Esophagus (tissue), 2 donors: ENCODE data around the gene ADRA1B. TPM values are rescaled to one million over a fixed set of nuclear protein-coding genes. Genes with fewer than 3 reads are reported as not detected.

Source experiments
- H3K27ac ChIP-seq, 2 donors: one replicate each; pipeline ENCODE4 v1.5.1; 2013; ENCODE audit warnings: low read depth in 2 of 2, mild to moderate bottlenecking in 2 of 2, inconsistent platforms in 1 of 2, low read length in 1 of 2, moderate library complexity in 1 of 2
- H3K27me3 ChIP-seq, 2 donors: one replicate each; pipeline ENCODE4 v1.6.1; 2013; ENCODE audit warnings: low read length in 2 of 2, control low read depth in 1 of 2, mild to moderate bottlenecking in 1 of 2; ENCODE audit not compliant: insufficient read depth in 2 of 2, control insufficient read depth in 1 of 2
- H3K36me3 ChIP-seq, 2 donors: one replicate each; pipeline ENCODE4 v1.6.1; 2013; ENCODE audit warnings: low read length in 1 of 2; ENCODE audit not compliant: control insufficient read depth in 2 of 2, insufficient read depth in 2 of 2
- H3K4me1 ChIP-seq, 2 donors: one replicate each; pipeline ENCODE4 v1.6.1; 2013; ENCODE audit warnings: low read length in 1 of 2; ENCODE audit not compliant: control insufficient read depth in 2 of 2, insufficient read depth in 2 of 2
- H3K4me3 ChIP-seq, 2 donors: one replicate each; pipeline ENCODE4 v1.5.1; 2013; ENCODE audit warnings: low read length in 2 of 2, mild to moderate bottlenecking in 2 of 2, low read depth in 1 of 2, moderate library complexity in 1 of 2
- H3K9me3 ChIP-seq, 2 donors: one replicate each; pipeline ENCODE4 v1.6.1; 2013; ENCODE audit warnings: mild to moderate bottlenecking in 2 of 2, low read depth in 1 of 2, low read length in 1 of 2, moderate library complexity in 1 of 2; ENCODE audit not compliant: control insufficient read depth in 2 of 2, insufficient read depth in 1 of 2
- WGBS, 2 donors: extraction: QIAGEN DNeasy Blood & Tissue Kit; methylation state at CpG; one replicate each; pipeline ENCODE4 v1.1.7; 2013; 5-methylcytosine and 5-hydroxymethylcytosine counted together
- polyA plus RNA-seq, 2 donors: library from polyadenylated mRNA; stranded (reverse); fragments of 200-250 nt; gene quantifications; one replicate each; pipeline ENCODE4 v1.2.3, GENCODE V29; 2013
- donor health status: healthy with polysubstance abuse.
- donor health status: Bipolar disorder and iron deficiency.

ADRA1B gene
- polyA plus RNA-seq, 2 donors: 0.04 to 0.08 TPM

DNA sequence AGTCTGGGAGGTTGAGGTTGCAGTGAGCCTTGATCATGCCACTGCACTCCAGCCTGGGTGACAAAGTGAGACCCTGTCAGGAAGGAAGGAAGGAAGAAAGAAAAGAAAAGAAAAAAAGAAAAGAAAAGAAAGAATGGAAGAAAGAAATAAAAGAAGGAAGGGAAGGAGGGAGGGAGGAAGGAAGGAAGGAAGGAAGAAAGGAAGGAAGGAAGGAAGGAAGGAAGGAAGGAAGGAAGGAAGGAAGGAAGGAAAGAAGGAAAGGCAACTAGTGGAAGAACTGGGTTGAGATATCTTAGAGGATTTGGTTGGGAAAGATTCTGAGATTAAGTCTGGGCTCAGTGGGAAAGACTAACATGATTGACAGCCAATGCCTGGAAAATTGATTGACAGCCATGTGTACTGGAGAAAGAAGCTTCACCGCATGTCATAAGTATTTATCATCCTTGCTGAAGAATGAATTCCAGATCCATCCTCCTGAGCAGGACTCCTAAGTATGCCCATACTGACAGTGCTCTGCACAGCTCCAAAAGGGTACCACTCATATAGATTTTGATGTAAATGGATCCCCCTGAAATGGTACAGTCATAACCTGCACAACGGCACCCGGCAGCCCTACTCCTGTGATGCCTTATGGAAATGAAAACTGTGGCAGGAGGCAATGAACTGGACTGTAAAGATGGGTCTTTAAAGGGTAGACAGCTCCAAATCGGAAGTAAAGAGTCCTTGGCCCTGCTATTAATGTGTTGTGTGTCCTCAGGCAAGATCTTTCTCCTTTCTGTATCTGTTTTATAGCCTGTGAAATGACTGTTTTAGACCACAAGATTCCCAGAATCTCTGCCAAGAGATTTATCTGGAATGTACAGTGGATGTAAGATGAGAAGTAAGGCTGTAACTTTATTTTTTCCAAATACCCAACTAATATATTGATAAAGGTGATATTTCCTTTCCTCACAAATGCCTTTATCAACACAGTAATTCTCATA lies 16.9 kb upstream of the ADRA1B start:
- H3K27ac ChIP-seq: no peak overlapping the region
- 76 to 84% methylated on average over 4 of the region's 4 CpGs for WGBS, 2 donors
- no peaks in the 10 kb centered on the region for H3K36me3 ChIP-seq

DNA sequence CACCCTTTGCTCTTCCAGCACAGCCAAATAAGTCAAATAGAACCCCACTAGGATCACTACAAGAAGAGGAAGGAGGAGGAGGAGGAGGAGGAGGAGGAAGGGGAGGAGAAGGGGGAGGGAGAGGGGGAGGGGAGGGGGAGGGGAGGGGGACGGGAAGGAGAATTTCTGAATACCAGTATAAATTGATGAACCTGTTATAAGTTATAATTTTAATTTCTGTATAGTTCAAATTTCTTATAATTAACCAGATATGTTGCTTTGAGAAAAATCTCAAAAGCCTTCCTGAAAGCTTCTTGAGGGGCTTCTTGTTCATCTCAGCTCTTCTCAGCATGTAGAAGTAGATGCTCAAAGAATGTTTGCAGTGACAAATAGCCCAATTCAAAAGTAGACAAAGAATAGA lies 15.0 kb upstream of the ADRA1B start:
- Histone ChIP-seq H3K4me3 (no peak overlapping the region), H3K36me3 (no peaks in the 10 kb centered on the region), H3K9me3 (peaks cover 0 to 3% of the 10 kb centered on the region in 2 donors), H3K27ac (no peak overlapping the region), H3K27me3 (no peaks in the 10 kb centered on the region), H3K4me1 (peaks cover 0 to 2% of the 10 kb centered on the region in 2 donors)
- WGBS, 2 donors: 57 to 75% methylated on average over 1 of the region's 1 CpG

More for the DNA sequence above, 16.9 kb upstream of the ADRA1B start:
- Histone ChIP-seq H3K27me3 (no peaks in the 10 kb centered on the region), H3K4me1 (peaks cover 0 to 2% of the 10 kb centered on the region in 2 donors), H3K4me3 (no peak overlapping the region), H3K9me3 (peaks cover 0 to 3% of the 10 kb centered on the region in 2 donors)

DNA sequence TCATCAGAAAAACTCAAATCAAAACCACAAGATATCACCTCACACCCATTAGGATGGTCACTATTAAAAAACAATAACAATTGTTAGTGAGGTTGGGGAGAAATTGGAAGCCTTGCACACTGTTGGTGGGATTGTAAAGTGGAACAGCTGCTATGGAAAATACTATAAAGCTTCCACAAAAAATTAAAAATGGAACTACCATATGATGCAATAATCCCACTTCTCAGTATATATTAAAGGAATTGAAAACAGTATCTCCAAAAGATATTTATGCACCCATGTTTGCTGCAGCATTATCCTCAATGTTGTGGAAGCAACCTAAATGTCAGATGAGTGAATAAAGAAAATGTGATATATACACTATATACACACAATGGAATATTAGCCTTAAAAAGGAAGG lies 14.5 kb upstream of the ADRA1B start:
- Histone ChIP-seq H3K27me3 (no peaks in the 10 kb centered on the region), H3K9me3 (peaks cover 0 to 3% of the 10 kb centered on the region in 2 donors), H3K4me3 (no peak overlapping the region), H3K4me1 (peaks cover 0 to 2% of the 10 kb centered on the region in 2 donors), H3K36me3 (no peaks in the 10 kb centered on the region), H3K27ac (no peak overlapping the region)

DNA sequence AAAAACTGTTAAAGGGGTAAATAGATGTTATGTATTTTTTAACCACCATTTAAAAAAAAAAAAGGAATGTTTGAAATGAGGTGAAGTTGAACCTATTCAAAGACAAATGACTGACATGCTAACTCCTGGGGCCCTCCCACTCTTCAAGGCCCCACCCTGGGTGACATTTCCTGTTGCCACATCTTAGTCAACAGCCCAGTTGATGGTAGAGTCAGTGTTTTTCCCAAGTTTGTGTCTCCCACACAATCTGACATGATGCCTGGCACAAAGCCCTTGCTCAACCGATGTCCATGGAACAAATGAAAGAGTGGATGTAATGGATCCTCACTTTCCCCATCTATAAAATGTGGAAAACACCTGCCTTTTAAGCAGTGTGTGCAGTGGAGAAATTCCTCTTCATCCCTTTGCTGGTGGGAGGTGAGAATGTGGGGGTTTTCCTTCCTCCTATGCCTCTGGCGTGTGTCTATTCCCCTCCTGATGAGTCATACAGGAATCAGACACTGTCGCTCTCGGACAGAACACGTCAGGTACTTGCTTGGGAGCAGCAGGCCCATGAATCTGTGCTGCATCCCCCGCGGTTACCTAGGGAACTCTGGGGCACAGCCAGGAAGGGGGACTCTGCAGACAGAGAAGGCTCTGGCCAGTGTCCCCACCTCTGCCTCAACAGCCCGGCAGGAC lies 13.7 kb upstream of the ADRA1B start:
- Histone ChIP-seq H3K36me3 (no peaks in the 10 kb centered on the region), H3K9me3 (peaks cover 0 to 3% of the 10 kb centered on the region in 2 donors), H3K4me3 (no peak overlapping the region), H3K27me3 (no peaks in the 10 kb centered on the region), H3K27ac (no peak overlapping the region), H3K4me1 (peaks cover 0 to 3% of the 10 kb centered on the region in 2 donors)
- WGBS, 2 donors: 51 to 56% methylated on average over 8 of the region's 8 CpGs

DNA sequence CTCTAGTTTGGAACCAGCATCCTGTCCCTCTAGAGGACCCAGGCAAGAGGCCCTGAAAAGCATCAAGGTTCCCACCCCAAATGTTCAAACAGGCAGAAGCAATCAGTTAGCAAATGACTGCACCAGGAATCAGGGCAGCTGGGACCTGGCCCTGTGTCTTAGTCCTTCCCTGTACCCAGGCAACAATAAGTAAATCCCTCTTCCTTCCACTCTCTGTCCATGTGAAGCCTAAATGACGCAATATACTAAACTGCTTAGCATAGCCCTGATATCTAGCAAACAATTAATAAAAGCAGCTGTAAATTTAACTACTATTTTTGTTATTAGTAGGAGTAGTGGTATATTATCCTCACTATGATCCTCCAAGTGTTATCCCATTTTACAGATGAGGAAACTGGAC lies 13.2 kb upstream of the ADRA1B start:
- Histone ChIP-seq H3K4me1 (peaks cover 0 to 3% of the 10 kb centered on the region in 2 donors), H3K27me3 (no peaks in the 10 kb centered on the region), H3K36me3 (no peaks in the 10 kb centered on the region), H3K4me3 (no peak overlapping the region), H3K27ac (no peak overlapping the region), H3K9me3 (no peaks in the 10 kb centered on the region)
- WGBS, 2 donors: 96% methylated on average over 1 of the region's 1 CpG

DNA sequence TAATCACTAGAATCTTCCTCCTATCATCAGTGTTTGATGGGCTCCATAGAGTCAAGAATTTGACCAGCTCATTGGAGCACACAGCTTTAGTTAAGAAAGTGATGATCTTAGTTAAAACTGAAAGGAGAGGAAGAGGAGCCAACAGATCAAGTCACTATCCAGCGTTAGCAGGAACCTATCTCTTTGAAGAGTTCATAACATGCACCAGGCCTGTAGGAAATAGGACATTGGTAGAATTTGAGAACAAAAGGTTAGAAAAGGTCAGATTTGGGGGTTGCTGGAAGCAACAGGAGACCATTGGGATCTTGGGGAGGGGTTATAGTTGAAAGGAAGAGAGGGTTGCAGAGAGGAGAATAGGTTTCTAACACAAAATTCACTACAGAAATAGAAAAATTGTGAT lies 11.4 kb upstream of the ADRA1B start:
- H3K27ac ChIP-seq: no peak overlapping the region
- H3K36me3 ChIP-seq: no peaks in the 10 kb centered on the region
- H3K9me3 ChIP-seq: no peaks in the 10 kb centered on the region
- H3K4me1 ChIP-seq: peaks cover 0 to 3% of the 10 kb centered on the region in 2 donors
- H3K27me3 ChIP-seq: no peaks in the 10 kb centered on the region
- no peak overlapping the region for H3K4me3 ChIP-seq
- 74 to 78% methylated on average over 1 of the region's 1 CpG for WGBS, 2 donors

DNA sequence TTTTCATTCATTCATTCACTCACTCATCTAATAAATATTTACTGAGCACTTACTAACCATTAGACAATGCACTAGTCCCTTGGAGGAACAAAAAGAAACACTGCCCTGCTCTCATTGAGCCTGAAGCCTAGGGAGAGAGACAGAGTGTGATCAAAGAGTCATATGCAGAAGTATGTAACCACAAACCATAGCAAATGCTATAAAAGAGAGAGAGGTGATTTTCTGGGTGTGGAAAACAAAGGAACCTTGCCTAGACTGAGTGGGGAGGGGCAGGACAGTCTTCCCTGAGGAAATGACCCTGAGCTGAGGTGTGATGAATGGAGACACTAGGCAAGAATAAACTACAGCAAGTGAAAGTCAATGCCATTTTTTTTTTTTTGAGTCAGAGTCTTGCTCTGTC lies 10.8 kb upstream of the ADRA1B start:
- H3K9me3 ChIP-seq: no peaks in the 10 kb centered on the region
- no peaks in the 10 kb centered on the region for H3K36me3 ChIP-seq
- peaks cover 0 to 3% of the 10 kb centered on the region in 2 donors for H3K4me1 ChIP-seq
- H3K27me3 ChIP-seq: no peaks in the 10 kb centered on the region
- H3K4me3 ChIP-seq: no peak overlapping the region
- no peak overlapping the region for H3K27ac ChIP-seq

DNA sequence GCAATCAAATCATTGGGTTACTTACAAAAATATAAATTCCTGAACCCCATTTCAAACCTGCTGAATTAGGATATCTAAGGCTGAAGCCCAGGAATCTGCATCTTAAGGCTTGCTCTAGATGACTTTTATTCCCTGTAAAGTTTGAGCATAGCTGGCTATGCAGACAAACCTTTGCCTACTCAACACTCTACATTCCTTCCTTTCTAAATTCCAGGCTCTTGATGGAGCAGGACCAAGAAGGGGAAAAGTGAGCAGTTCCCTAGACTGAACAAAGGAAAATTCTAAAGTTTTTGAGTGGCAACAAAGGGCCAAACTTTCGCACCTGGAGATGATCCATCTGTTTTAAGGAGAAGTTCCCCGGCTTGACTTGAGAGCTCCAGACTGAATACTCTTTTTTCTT lies 9.8 kb upstream of the ADRA1B start:
- H3K27ac ChIP-seq: no peak overlapping the region
- WGBS, 2 donors: 91 to 92% methylated on average over 2 of the region's 2 CpGs

DNA sequence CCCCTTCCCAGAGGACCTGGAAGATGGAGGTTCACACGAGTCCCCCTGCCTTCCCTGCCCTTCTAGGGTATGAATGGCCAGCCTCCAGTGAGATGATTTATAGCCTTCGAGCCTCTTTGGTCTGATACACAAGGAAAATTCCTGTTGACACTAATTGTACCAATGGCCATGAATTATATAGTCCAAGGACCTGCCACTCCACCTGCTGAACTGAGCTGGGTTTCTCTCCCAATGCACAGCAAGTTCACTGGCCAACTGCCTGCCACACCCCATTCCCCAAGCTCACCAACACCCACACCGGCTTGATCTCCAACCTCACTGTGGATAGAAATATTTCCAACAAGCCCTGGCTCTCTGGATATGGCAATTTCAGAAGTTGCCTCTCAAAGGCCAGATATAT lies 9.3 kb upstream of the ADRA1B start:
- 50 to 54% methylated on average over 3 of the region's 3 CpGs for WGBS, 2 donors
- Histone ChIP-seq H3K27me3 (no peaks in the 10 kb centered on the region), H3K9me3 (no peaks in the 10 kb centered on the region), H3K27ac (no peak overlapping the region), H3K36me3 (no peaks in the 10 kb centered on the region), H3K4me1 (peaks cover 0 to 3% of the 10 kb centered on the region in 2 donors), H3K4me3 (no peak overlapping the region)

More for the DNA sequence above, 9.8 kb upstream of the ADRA1B start:
- Histone ChIP-seq H3K9me3 (no peaks in the 10 kb centered on the region), H3K4me1 (peaks cover 0 to 3% of the 10 kb centered on the region in 2 donors), H3K4me3 (no peak overlapping the region), H3K36me3 (no peaks in the 10 kb centered on the region), H3K27me3 (no peaks in the 10 kb centered on the region)
